ENCODE data around the gene THRAP3. TPM values are rescaled to one million over a fixed set of nuclear protein-coding genes. Genes with fewer than 3 reads are reported as not detected.
"Not testable (repeated sequence)": the region's sequence is repeated elsewhere in the genome, so short reads cannot be mapped to it uniquely, and the experiment has no call there.

Gene THRAP3
- total and polyA plus RNA-seq, 7 donors = 45.8 to 159 (median 96.6) TPM

GRCh38 chr1:36247538-36247937, 23.3 kb downstream of the THRAP3 start:
- DNase-seq (no peak), ATAC-seq (no peak)
- no peak for TF ChIP-seq CTCF (IDR thresholded peaks at IDR 0.05)
- Histone ChIP-seq H3K36me3 (ENCODE audit: insufficient read depth in 1 of 2, low read depth in 1 of 2) (peaks cover 0 to 4% of the 10 kb centered on the region in 2 donors), H3K9me3 (no peaks in the 10 kb centered on the region), H3K4me1 (peaks cover 77% of the 10 kb centered on the region), H3K27me3 (ENCODE audit: insufficient read depth in 3 of 3, low read length in 2 of 3) (no peaks in the 10 kb centered on the region), H3K4me3 (no peak overlapping the region), H3K27ac (peak overlapping the region; percentile 79)
- intact Hi-C loops (cut with DNase I) = no loop called here
- 93 to 95% (median 94%) methylated on average over 3 of the region's 3 CpGs for WGBS, 3 donors

- ATAC-seq (peak; percentile 77 to 83 (median 82)), DNase-seq (peak; percentile 68 to 81)
- intact Hi-C loops (cut with DNase I) = no loop called here
- H3K36me3 ChIP-seq (ENCODE audit: insufficient read depth in 1 of 2, low read depth in 1 of 2) = no peaks in the 10 kb centered on the region
- H3K9me3 ChIP-seq = no peaks in the 10 kb centered on the region
- H3K4me3 ChIP-seq = no peak overlapping the region
- peaks cover 81% of the 10 kb centered on the region for H3K4me1 ChIP-seq
- H3K27ac ChIP-seq = peak overlapping the region; percentile 79
- TF ChIP-seq CTCF (IDR thresholded peaks at IDR 0.05) = no peak
- 41 to 52% (median 46%) methylated on average over 4 of the region's 4 CpGs for WGBS, 3 donors
- no peaks in the 10 kb centered on the region for H3K27me3 ChIP-seq (ENCODE audit: insufficient read depth in 3 of 3, low read length in 2 of 3)
Observed at GRCh38 chr1:36248250-36248894, 24.1 kb downstream of the THRAP3 start.

- Histone ChIP-seq H3K36me3 (ENCODE audit: insufficient read depth in 1 of 2, low read depth in 1 of 2) (peaks cover 0 to 8% of the 10 kb centered on the region in 2 donors), H3K27me3 (ENCODE audit: insufficient read depth in 3 of 3, low read length in 2 of 3) (no peaks in the 10 kb centered on the region), H3K9me3 (no peaks in the 10 kb centered on the region), H3K4me1 (peaks cover 83% of the 10 kb centered on the region), H3K27ac (peak overlapping the region; percentile 79), H3K4me3 (peak overlapping the region; percentile 23)
- WGBS, 3 donors = 41 to 46% (median 43%) methylated on average over 9 of the region's 9 CpGs
- intact Hi-C loops (cut with DNase I) = no loop called here
- no peak for TF ChIP-seq CTCF (IDR thresholded peaks at IDR 0.05)
- DNase-seq (no peak), ATAC-seq (peak; percentile 13 to 38 (median 20))
Observed at GRCh38 chr1:36251794-36252481, 27.7 kb downstream of the THRAP3 start.

GRCh38 chr1:36252482-36252824, 28.2 kb downstream of the THRAP3 start:
- H3K27ac ChIP-seq = peak overlapping the region; percentile 79
- H3K27me3 ChIP-seq (ENCODE audit: insufficient read depth in 3 of 3, low read length in 2 of 3); H3K36me3 ChIP-seq (ENCODE audit: insufficient read depth in 1 of 2, low read depth in 1 of 2); H3K9me3 ChIP-seq; intact Hi-C loops (cut with DNase I): not testable (repeated sequence)
- DNase-seq (peak in 1 of 2 donors; percentile 71), ATAC-seq (peak in 2 of 4 donors; percentile 26 to 31)
- WGBS, 3 donors = 31 to 73% (median 39%) methylated on average over 6 of the region's 6 CpGs
- peaks cover 87% of the 10 kb centered on the region for H3K4me1 ChIP-seq
- H3K4me3 ChIP-seq = peak overlapping the region; percentile 23

GRCh38 chr1:36253161-36253862, 29.1 kb downstream of the THRAP3 start:
- no peaks in the 10 kb centered on the region for H3K9me3 ChIP-seq
- WGBS, 3 donors = 37 to 68% (median 46%) methylated on average over 5 of the region's 5 CpGs
- intact Hi-C loops (cut with DNase I) = no loop called here
- peak overlapping the region; percentile 79 for H3K27ac ChIP-seq
- TF ChIP-seq CTCF (IDR thresholded peaks at IDR 0.05) = no peak
- H3K4me1 ChIP-seq = peaks cover 86% of the 10 kb centered on the region
- peaks cover 0 to 8% of the 10 kb centered on the region in 2 donors for H3K36me3 ChIP-seq (ENCODE audit: insufficient read depth in 1 of 2, low read depth in 1 of 2)
- no peak overlapping the region for H3K4me3 ChIP-seq
- peak in 2 of 4 donors; percentile 38 to 39 for ATAC-seq
- H3K27me3 ChIP-seq (ENCODE audit: insufficient read depth in 3 of 3, low read length in 2 of 3) = no peaks in the 10 kb centered on the region
- DNase-seq = no peak
